ENCODE measurements around the gene CNTNAP2.

DNA sequence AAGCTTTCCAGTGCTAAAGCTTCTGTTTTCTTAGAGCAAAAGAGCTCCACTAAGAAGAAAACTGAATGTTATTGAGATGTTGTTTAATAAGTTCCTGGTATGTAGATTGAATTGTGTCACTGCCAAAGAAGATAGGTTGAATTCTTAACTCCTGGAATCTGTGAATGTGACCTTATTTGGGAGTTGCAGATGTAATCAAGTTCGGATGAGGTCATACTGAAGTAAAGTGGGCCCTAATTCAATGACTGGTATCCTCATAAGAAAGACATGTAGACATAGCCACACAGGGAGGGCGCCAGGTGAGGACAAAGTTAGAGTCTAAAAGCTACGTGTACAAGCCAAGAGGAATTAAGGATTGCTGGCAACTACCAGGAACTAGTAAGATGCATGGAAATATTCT lies 1741.8 kb downstream of the CNTNAP2 start:
- TF ChIP-seq, protein P1, sequence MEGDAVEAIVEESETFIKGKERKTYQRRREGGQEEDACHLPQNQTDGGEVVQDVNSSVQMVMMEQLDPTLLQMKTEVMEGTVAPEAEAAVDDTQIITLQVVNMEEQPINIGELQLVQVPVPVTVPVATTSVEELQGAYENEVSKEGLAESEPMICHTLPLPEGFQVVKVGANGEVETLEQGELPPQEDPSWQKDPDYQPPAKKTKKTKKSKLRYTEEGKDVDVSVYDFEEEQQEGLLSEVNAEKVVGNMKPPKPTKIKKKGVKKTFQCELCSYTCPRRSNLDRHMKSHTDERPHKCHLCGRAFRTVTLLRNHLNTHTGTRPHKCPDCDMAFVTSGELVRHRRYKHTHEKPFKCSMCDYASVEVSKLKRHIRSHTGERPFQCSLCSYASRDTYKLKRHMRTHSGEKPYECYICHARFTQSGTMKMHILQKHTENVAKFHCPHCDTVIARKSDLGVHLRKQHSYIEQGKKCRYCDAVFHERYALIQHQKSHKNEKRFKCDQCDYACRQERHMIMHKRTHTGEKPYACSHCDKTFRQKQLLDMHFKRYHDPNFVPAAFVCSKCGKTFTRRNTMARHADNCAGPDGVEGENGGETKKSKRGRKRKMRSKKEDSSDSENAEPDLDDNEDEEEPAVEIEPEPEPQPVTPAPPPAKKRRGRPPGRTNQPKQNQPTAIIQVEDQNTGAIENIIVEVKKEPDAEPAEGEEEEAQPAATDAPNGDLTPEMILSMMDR (IDR thresholded peaks at IDR 0.05) = no peak
- TF ChIP-seq POLR2A (IDR thresholded peaks at IDR 0.05) = no peak

Measured in uterus (tissue), 2 donors.